Parathyroid adenoma (tissue), 2 donors: ENCODE results near the gene LNPK.

Source experiments
- H2AFZ ChIP-seq: fragments of 300-600 bp; sonication (generic); one replicate; pipeline ENCODE4 v1.7.0; 2017; ENCODE audit warnings: antibody characterized with exemption, mild to moderate bottlenecking
- H3K27ac ChIP-seq: fragments of 300-600 bp; sonication (generic); one replicate; pipeline ENCODE4 v1.7.0; 2017
- H3K27me3 ChIP-seq: fragments of 300-600 bp; sonication (generic); one replicate; pipeline ENCODE4 v1.7.0; 2017; ENCODE audit warnings: low read length; ENCODE audit not compliant: control insufficient read depth, insufficient read depth
- H3K36me3 ChIP-seq: fragments of 300-600 bp; sonication (generic); one replicate; pipeline ENCODE4 v1.7.0; 2017; ENCODE audit warnings: low read length; ENCODE audit not compliant: control insufficient read depth, insufficient read depth
- H3K4me1 ChIP-seq: fragments of 300-600 bp; sonication (generic); one replicate; pipeline ENCODE4 v1.7.0; 2017; ENCODE audit warnings: control low read depth
- H3K4me2 ChIP-seq: fragments of 300-600 bp; sonication (generic); one replicate; pipeline ENCODE4 v1.7.0; 2017; ENCODE audit warnings: low read length
- H3K4me3 ChIP-seq: fragments of 300-600 bp; sonication (generic); one replicate; pipeline ENCODE4 v1.7.0; 2017; ENCODE audit warnings: low read depth, low read length
- H3K79me2 ChIP-seq: fragments of 300-600 bp; sonication (generic); one replicate; pipeline ENCODE4 v1.7.0; 2017; ENCODE audit warnings: control low read depth
- H3K9ac ChIP-seq: fragments of 300-600 bp; sonication (generic); one replicate; pipeline ENCODE4 v1.7.0; 2017; ENCODE audit warnings: mild to moderate bottlenecking
- H3K9me3 ChIP-seq: fragments of 300-600 bp; sonication (generic); one replicate; pipeline ENCODE4 v1.7.0; 2017; ENCODE audit warnings: low read length; ENCODE audit not compliant: control insufficient read depth
- CTCF ChIP-seq: fragments of 300-600 bp; sonication (generic); IDR thresholded peaks from one replicate; pipeline ENCODE4 v1.7.0; 2017; ENCODE audit warnings: antibody characterized with exemption, mild to moderate bottlenecking
- donor health status: primary hyperparathyroidism.

Gene LNPK

GRCh38 chr2:175948191-175948590 is 53.9 kb downstream of the LNPK start:
- no peak overlapping the region for H3K4me3 ChIP-seq
- H3K4me2 ChIP-seq, result no peak overlapping the region
- no peak for TF ChIP-seq CTCF
- no peaks in the 10 kb centered on the region for H3K4me1 ChIP-seq
- H3K79me2 ChIP-seq, result no peaks in the 10 kb centered on the region
- H3K9me3 ChIP-seq, result no peaks in the 10 kb centered on the region
- H3K27me3 ChIP-seq, result no peaks in the 10 kb centered on the region
- no peak overlapping the region for H3K9ac ChIP-seq
- no peak overlapping the region for H2AFZ ChIP-seq
- H3K36me3 ChIP-seq, result no peaks in the 10 kb centered on the region
- H3K27ac ChIP-seq, result no peak overlapping the region

GRCh38 chr2:175947073-175947472 is 55.0 kb downstream of the LNPK start:
- no peak overlapping the region for H3K4me3 ChIP-seq
- no peaks in the 10 kb centered on the region for H3K27me3 ChIP-seq
- no peak overlapping the region for H3K9ac ChIP-seq
- no peak for TF ChIP-seq CTCF
- no peak overlapping the region for H3K27ac ChIP-seq
- no peaks in the 10 kb centered on the region for H3K79me2 ChIP-seq
- H3K36me3 ChIP-seq, result no peaks in the 10 kb centered on the region
- H2AFZ ChIP-seq, result no peak overlapping the region
- H3K4me2 ChIP-seq, result no peak overlapping the region
- no peaks in the 10 kb centered on the region for H3K4me1 ChIP-seq
- H3K9me3 ChIP-seq, result no peaks in the 10 kb centered on the region

- Histone ChIP-seq H3K9ac (no peak overlapping the region), H3K4me3 (no peak overlapping the region), H3K36me3 (no peaks in the 10 kb centered on the region), H3K79me2 (no peaks in the 10 kb centered on the region), H2AFZ (no peak overlapping the region), H3K27ac (no peak overlapping the region), H3K9me3 (no peaks in the 10 kb centered on the region), H3K4me2 (no peak overlapping the region), H3K27me3 (no peaks in the 10 kb centered on the region), H3K4me1 (no peaks in the 10 kb centered on the region)
- TF ChIP-seq CTCF, result no peak
Measured at GRCh38 chr2:175941699-175942098, 60.4 kb downstream of the LNPK start.

- H3K9me3 ChIP-seq, result no peaks in the 10 kb centered on the region
- no peaks in the 10 kb centered on the region for H3K27me3 ChIP-seq
- no peaks in the 10 kb centered on the region for H3K36me3 ChIP-seq
Measured at GRCh38 chr2:175937216-175937615, 64.9 kb downstream of the LNPK start.

More at GRCh38 chr2:175937216-175937615, 64.9 kb downstream of the LNPK start:
- no peak overlapping the region for H3K9ac ChIP-seq
- H2AFZ ChIP-seq, result no peak overlapping the region
- no peak for TF ChIP-seq CTCF
- no peaks in the 10 kb centered on the region for H3K79me2 ChIP-seq
- no peak overlapping the region for H3K27ac ChIP-seq
- H3K4me3 ChIP-seq, result no peak overlapping the region
- H3K4me1 ChIP-seq, result no peaks in the 10 kb centered on the region
- H3K4me2 ChIP-seq, result no peak overlapping the region
